ENCODE measurements around the gene MRM1. TPM values are rescaled to one million over a fixed set of nuclear protein-coding genes. Genes with fewer than 3 reads are reported as not detected.

Gene MRM1
- total and polyA plus RNA-seq, 7 experiments from 2014 or later: 3.1 to 15.6 (median 9.3) TPM

- Histone ChIP-seq H3K36me3 (ENCODE audit: control insufficient read depth in 2 of 3, insufficient read depth in 3 of 3, low read length in 3 of 3) (no peaks in the 10 kb centered on the region), H3K27me3 (ENCODE audit: control insufficient read depth in 2 of 2, insufficient read depth in 2 of 2, low read length in 2 of 2) (no peaks in the 10 kb centered on the region), H3K9me3 (ENCODE audit: control insufficient read depth in 2 of 3, low read length in 3 of 3) (no peaks in the 10 kb centered on the region), H3K4me1 (ENCODE audit: control insufficient read depth in 2 of 2, insufficient read depth in 2 of 2, low read length in 2 of 2) (no peaks in the 10 kb centered on the region), H3K4me3 (ENCODE audit: low read length) (no peak overlapping the region), H3K27ac (ENCODE audit: low read depth, low read length) (no peak overlapping the region)
- Mint-ChIP-seq H3K36me3 (no peaks in the 10 kb centered on the region), H3K27ac (no peak overlapping the region), H3K9me3 (no peaks in the 10 kb centered on the region), H3K4me3 (no peak overlapping the region), H3K4me1 (peaks cover 0 to 3% (median 0%) of the 10 kb centered on the region in 7 donors), H3K27me3 (peaks cover 0 to 21% (median 3%) of the 10 kb centered on the region in 5 donors)
- ATAC-seq: no peak
- intact Hi-C loops (cut with micrococcal nuclease): loop anchor here (1.0 to 2.0 kb wide), 8 partner anchors 27 to 743 kb away; no protein-coding TSS in a partner anchor
- no peak for DNase-seq
- CTCF ChIA-PET: interaction anchor here (1.2 to 4.6 kb wide), 4 partner anchors 10 to 611 kb away, joined by 3 to 42 read pairs (median 6); no protein-coding TSS in a partner anchor
- POLR2A ChIA-PET: no interaction called here
These were observed 28.7 kb downstream of the MRM1 start for GRCh38 chr17:36629970-36630502.

DNA sequence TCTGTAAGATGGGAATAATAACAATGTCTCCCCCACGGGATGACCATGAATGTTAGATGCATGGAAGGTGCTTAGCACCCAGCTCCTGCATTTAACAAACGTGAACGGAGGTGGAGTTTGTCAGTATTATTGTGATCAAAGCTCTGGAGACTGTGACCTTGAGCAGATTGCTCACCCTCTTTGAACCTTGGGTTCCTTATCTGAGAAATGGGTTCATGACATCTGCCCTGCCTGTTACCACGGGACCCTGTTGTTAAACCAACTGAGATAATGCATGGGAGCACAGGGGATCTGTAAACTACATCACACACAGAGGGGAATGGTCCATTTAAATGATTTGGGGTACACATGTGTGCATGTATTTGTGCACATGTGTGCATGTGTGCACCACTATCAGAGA, 29.6 kb downstream of the MRM1 start:
- H3K27ac ChIP-seq (ENCODE audit: low read depth, low read length): no peak overlapping the region
- H3K27me3 ChIP-seq (ENCODE audit: control insufficient read depth in 2 of 2, insufficient read depth in 2 of 2, low read length in 2 of 2): no peaks in the 10 kb centered on the region
- Mint-ChIP-seq H3K4me3 (no peak overlapping the region), H3K27me3 (peaks cover 0 to 27% (median 6%) of the 10 kb centered on the region in 5 donors), H3K27ac (no peak overlapping the region), H3K4me1 (peaks cover 0 to 3% (median 0%) of the 10 kb centered on the region in 7 donors), H3K9me3 (no peaks in the 10 kb centered on the region), H3K36me3 (no peaks in the 10 kb centered on the region)
- no peaks in the 10 kb centered on the region for H3K9me3 ChIP-seq (ENCODE audit: control insufficient read depth in 2 of 3, low read length in 3 of 3)
- no peak overlapping the region for H3K4me3 ChIP-seq (ENCODE audit: low read length)
- no peaks in the 10 kb centered on the region for H3K36me3 ChIP-seq (ENCODE audit: control insufficient read depth in 2 of 3, insufficient read depth in 3 of 3, low read length in 3 of 3)
- ChIA-PET CTCF (interaction anchor here (4.6 kb wide), 1 partner anchor 416 kb away, joined by 42 read pairs; no protein-coding TSS in a partner anchor), POLR2A (no interaction called here)
- no peaks in the 10 kb centered on the region for H3K4me1 ChIP-seq (ENCODE audit: control insufficient read depth in 2 of 2, insufficient read depth in 2 of 2, low read length in 2 of 2)
- no peak for ATAC-seq
- DNase-seq: no peak
- intact Hi-C loops (cut with micrococcal nuclease): no loop called here

GRCh38 chr17:36632916-36633771, 31.8 kb downstream of the MRM1 start:
- Histone ChIP-seq H3K4me3 (ENCODE audit: low read length) (no peak overlapping the region), H3K36me3 (ENCODE audit: control insufficient read depth in 2 of 3, insufficient read depth in 3 of 3, low read length in 3 of 3) (no peaks in the 10 kb centered on the region), H3K9me3 (ENCODE audit: control insufficient read depth in 2 of 3, low read length in 3 of 3) (no peaks in the 10 kb centered on the region), H3K27ac (ENCODE audit: low read depth, low read length) (no peak overlapping the region), H3K4me1 (ENCODE audit: control insufficient read depth in 2 of 2, insufficient read depth in 2 of 2, low read length in 2 of 2) (no peaks in the 10 kb centered on the region), H3K27me3 (ENCODE audit: control insufficient read depth in 2 of 2, insufficient read depth in 2 of 2, low read length in 2 of 2) (no peaks in the 10 kb centered on the region)
- POLR2A ChIA-PET: interaction anchor here (0.8 kb wide), 1 partner anchor 100 kb away, joined by 3 read pairs; no protein-coding TSS in a partner anchor
- Mint-ChIP-seq H3K27me3 (peaks cover 6 to 32% (median 6%) of the 10 kb centered on the region in 5 donors), H3K4me3 (no peak overlapping the region), H3K4me1 (peaks cover 0 to 3% (median 0%) of the 10 kb centered on the region in 7 donors), H3K27ac (no peak overlapping the region), H3K9me3 (no peaks in the 10 kb centered on the region), H3K36me3 (no peaks in the 10 kb centered on the region)
- DNase-seq (no peak), ATAC-seq (no peak)
- intact Hi-C loops (cut with micrococcal nuclease): no loop called here
- CTCF ChIA-PET: interaction anchor here (1.5 kb wide), 1 partner anchor 415 kb away, joined by 5 read pairs; no protein-coding TSS in a partner anchor

GRCh38 chr17:36640346-36640745, 39.0 kb downstream of the MRM1 start:
- no peaks in the 10 kb centered on the region for H3K9me3 ChIP-seq (ENCODE audit: control insufficient read depth in 2 of 3, low read length in 3 of 3)
- CTCF ChIA-PET: interaction anchor here (0.9 kb wide), 1 partner anchor 11 kb away, joined by 3 read pairs; no protein-coding TSS in a partner anchor
- peaks cover 0 to 8% of the 10 kb centered on the region in 2 donors for H3K4me1 ChIP-seq (ENCODE audit: control insufficient read depth in 2 of 2, insufficient read depth in 2 of 2, low read length in 2 of 2)
- Mint-ChIP-seq H3K4me3 (peak overlapping the region in 1 of 10 donors; percentile 43), H3K4me1 (peaks cover 11 to 18% (median 13%) of the 10 kb centered on the region in 7 donors), H3K27me3 (peaks cover 53 to 77% (median 61%) of the 10 kb centered on the region in 5 donors), H3K9me3 (peaks cover 0 to 3% (median 0%) of the 10 kb centered on the region in 11 donors), H3K36me3 (peaks cover 0 to 7% (median 4%) of the 10 kb centered on the region in 5 donors), H3K27ac (no peak overlapping the region)
- intact Hi-C loops (cut with micrococcal nuclease): no loop called here
- no peak for DNase-seq
- no peak overlapping the region for H3K4me3 ChIP-seq (ENCODE audit: low read length)
- peaks cover 4 to 17% of the 10 kb centered on the region in 2 donors for H3K27me3 ChIP-seq (ENCODE audit: control insufficient read depth in 2 of 2, insufficient read depth in 2 of 2, low read length in 2 of 2)
- POLR2A ChIA-PET: no interaction called here
- H3K27ac ChIP-seq (ENCODE audit: low read depth, low read length): no peak overlapping the region
- no peak for ATAC-seq
- no peaks in the 10 kb centered on the region for H3K36me3 ChIP-seq (ENCODE audit: control insufficient read depth in 2 of 3, insufficient read depth in 3 of 3, low read length in 3 of 3)

DNA sequence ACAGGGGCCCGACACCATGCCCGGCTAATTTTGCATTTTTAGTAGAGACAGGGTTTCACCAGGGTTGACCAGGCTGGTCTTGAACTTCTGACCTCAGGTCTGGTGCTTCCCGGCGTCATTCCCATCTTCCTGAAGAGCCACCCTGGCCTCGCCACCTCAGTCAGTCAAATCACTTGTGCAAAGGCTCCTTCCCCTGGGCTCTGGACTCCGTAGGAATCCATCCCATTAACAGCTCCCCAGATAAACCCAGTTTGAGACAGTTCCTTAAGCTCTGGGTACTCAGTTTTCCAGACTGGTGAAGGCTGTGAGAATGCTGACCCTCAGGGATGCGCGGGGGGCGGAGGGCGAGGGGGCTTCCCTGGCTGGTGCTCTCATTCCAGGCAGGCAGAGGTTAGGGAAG, 39.5 kb downstream of the MRM1 start:
- Mint-ChIP-seq H3K4me3 (peak overlapping the region in 3 of 10 donors; percentile 11 to 43 (median 23)), H3K27ac (no peak overlapping the region), H3K4me1 (peaks cover 11 to 18% (median 13%) of the 10 kb centered on the region in 7 donors), H3K9me3 (peaks cover 0 to 3% (median 0%) of the 10 kb centered on the region in 11 donors), H3K27me3 (peaks cover 57 to 78% (median 65%) of the 10 kb centered on the region in 5 donors), H3K36me3 (peaks cover 0 to 7% (median 4%) of the 10 kb centered on the region in 5 donors)
- Histone ChIP-seq H3K36me3 (ENCODE audit: control insufficient read depth in 2 of 3, insufficient read depth in 3 of 3, low read length in 3 of 3) (no peaks in the 10 kb centered on the region), H3K27ac (ENCODE audit: low read depth, low read length) (no peak overlapping the region), H3K9me3 (ENCODE audit: control insufficient read depth in 2 of 3, low read length in 3 of 3) (no peaks in the 10 kb centered on the region), H3K4me3 (ENCODE audit: low read length) (no peak overlapping the region), H3K27me3 (ENCODE audit: control insufficient read depth in 2 of 2, insufficient read depth in 2 of 2, low read length in 2 of 2) (peaks cover 4 to 17% of the 10 kb centered on the region in 2 donors), H3K4me1 (ENCODE audit: control insufficient read depth in 2 of 2, insufficient read depth in 2 of 2, low read length in 2 of 2) (peaks cover 0 to 8% of the 10 kb centered on the region in 2 donors)
- CTCF ChIA-PET: no interaction called here
- no peak for ATAC-seq
- intact Hi-C loops (cut with micrococcal nuclease): no loop called here
- no peak for DNase-seq
- POLR2A ChIA-PET: no interaction called here

DNA sequence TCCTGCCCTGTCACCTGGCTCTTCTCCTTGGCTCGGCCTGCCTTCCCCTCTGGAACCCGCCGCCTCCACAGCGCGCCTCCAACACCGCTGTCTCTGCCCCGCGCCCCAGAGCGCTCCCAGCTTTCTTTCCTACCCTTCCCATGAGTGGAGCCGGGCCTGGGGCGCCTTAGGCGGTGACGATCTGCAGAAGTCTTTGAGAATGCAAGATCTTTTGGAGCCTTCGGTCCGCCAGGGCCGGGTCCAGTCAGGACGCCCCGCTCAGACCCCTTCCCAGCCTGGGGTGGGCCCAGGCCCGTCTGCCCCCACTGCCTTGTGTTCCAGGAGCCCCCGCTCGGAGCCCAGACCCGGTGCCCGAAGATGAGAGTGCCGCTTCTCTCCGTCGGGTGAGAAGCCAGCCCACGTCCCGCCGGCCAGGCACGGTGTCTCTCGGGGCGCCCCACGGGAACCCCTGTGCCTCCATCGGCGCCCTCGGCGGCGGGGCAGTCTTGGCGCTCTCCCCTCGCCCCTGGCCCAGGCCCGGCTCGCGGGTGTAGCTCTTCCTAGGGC, 40.0 kb downstream of the MRM1 start:
- H3K4me3 ChIP-seq (ENCODE audit: low read length): no peak overlapping the region
- peak overlapping the region in 6 of 10 donors; percentile 73 to 94 (median 84) for H3K4me3 Mint-ChIP-seq
- ATAC-seq: no peak
- no peaks in the 10 kb centered on the region for H3K9me3 ChIP-seq (ENCODE audit: control insufficient read depth in 2 of 3, low read length in 3 of 3)
- no peaks in the 10 kb centered on the region for H3K36me3 ChIP-seq (ENCODE audit: control insufficient read depth in 2 of 3, insufficient read depth in 3 of 3, low read length in 3 of 3)
- H3K4me1 ChIP-seq (ENCODE audit: control insufficient read depth in 2 of 2, insufficient read depth in 2 of 2, low read length in 2 of 2): peaks cover 0 to 8% of the 10 kb centered on the region in 2 donors
- H3K27ac ChIP-seq (ENCODE audit: low read depth, low read length): no peak overlapping the region
- ChIA-PET POLR2A (no interaction called here), CTCF (no interaction called here)
- H3K36me3 Mint-ChIP-seq: peaks cover 0 to 7% (median 4%) of the 10 kb centered on the region in 5 donors
- peaks cover 63 to 83% (median 69%) of the 10 kb centered on the region in 5 donors for H3K27me3 Mint-ChIP-seq
- no peak for DNase-seq
- no peak overlapping the region for H3K27ac Mint-ChIP-seq
- H3K27me3 ChIP-seq (ENCODE audit: control insufficient read depth in 2 of 2, insufficient read depth in 2 of 2, low read length in 2 of 2): peaks cover 4 to 17% of the 10 kb centered on the region in 2 donors
- peaks cover 11 to 18% (median 13%) of the 10 kb centered on the region in 7 donors for H3K4me1 Mint-ChIP-seq
- intact Hi-C loops (cut with micrococcal nuclease): no loop called here
- H3K9me3 Mint-ChIP-seq: peaks cover 0 to 3% (median 0%) of the 10 kb centered on the region in 11 donors
